Right renal cortex interstitium (tissue), 3 donors: ENCODE data around the gene PMS1. TPM values are rescaled to one million over a fixed set of nuclear protein-coding genes. Genes with fewer than 3 reads are reported as not detected.
"Not testable (repeated sequence)": the region's sequence is repeated elsewhere in the genome, so short reads cannot be mapped to it uniquely, and the experiment has no call there.

Experiments used
- DNase-seq, 3 donors: peaks; one replicate each; pipeline ENCODE4 v3.0.0-alpha.2; 2013; ENCODE audit warnings: low read depth in 3 of 3, low spot score in 2 of 3
- polyA plus RNA-seq, 3 donors: library from polyadenylated mRNA; unstranded; fragments of 120-200 nt; gene quantifications; one replicate each; pipeline ENCODE4 v1.2.1, GENCODE V29; 2013; ENCODE audit not compliant: insufficient read length in 3 of 3

The PMS1 gene
- polyA plus RNA-seq, 3 donors, result 30.7 to 40.9 (median 34.8) TPM

DNA sequence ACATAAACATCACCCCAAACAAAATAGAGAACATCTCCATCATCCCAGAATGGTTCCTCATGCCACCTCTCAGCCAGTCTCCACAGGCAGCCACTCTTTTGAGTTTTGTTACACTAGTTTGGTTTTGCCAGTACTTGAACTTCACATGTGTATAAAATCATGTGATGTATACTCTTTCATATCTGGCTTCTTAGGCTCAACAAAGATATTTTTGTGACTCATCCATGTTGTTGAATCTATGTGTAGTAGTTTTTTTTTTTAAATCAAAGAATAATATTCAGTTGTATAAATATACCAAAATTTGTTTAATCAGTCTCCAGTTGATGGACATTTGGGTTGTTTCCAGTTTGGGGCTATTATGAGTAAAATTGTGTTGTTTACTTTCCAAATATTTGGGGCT, 75.9 kb downstream of the PMS1 start:
- DNase-seq, result no peak

DNA sequence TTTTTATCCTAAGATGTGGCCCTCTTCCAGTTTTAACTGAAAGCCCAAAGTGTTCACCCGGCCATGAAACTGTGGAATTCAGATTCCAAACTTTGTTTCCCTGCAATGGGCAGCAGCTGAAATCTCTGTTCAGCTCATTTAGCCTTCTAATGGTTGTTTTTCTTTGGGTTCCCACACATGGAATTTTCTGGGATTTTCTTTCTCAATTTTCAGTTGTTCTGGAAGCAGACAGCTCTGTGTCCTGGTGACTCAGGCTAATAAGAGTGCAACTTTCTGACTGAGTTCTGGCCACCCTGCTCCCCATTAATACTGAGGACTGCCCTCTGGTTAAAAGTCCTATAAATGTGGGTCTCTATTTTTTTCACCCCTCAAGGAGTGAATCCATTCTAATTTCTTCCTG, 78.5 kb downstream of the PMS1 start:
- no peak for DNase-seq

DNA sequence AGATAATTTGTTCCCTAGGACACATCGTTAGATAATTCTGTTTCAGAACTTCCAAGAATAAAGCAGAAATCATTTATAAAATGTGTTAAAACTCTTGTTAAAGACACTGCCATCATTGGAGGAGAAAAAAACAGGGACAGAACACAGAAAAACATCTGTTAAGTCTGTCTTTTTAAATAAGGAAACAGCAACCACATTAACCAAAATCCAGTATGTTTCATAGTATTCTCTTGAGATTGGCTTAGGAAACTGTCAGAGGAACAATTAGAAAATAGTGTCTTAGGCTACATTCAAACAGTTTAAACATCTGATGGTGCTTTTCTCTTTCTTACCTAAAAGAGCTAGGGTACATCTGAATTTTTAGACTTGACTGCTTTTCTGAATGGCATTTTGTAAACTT, 81.6 kb downstream of the PMS1 start:
- no peak for DNase-seq

GRCh38 chr2:189866296-189866695, 82.0 kb downstream of the PMS1 start:
- no peak for DNase-seq

GRCh38 chr2:189868896-189869295, 84.6 kb downstream of the PMS1 start:
- no peak for DNase-seq

DNA sequence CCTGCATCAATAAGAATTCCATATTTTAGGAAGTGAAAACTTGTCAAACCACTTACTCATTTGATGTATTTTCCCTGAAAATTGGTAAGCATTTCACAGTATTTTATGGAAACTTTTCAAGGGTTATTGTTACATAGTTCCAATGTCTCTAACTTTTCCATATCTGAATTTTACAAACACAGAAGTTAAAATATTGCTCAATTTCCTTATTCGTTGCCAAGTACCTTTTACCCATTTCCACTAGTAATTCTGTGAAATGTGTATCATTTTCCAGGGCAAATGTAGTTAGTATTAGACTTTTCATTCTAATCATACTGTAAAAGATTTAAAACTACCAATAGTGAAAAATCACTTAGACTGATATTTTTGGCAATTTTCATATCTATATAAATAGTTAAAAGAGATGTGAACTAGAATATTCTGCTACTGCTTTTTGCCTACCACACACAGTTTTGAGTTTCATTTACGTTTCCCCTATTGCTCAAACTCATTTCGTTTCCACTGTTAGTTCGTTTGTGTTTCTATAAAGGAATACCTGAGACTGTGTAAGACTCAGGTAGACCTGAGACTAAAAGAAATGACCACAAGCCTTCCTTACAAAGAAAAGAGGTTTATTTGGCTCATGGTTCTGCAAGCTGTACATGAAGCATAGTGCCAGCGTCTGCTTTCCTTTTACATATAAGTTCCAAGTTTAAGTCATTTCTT, 86.3 kb downstream of the PMS1 start:
- no peak for DNase-seq

- no peak for DNase-seq
Measured at GRCh38 chr2:189873696-189874095, 89.4 kb downstream of the PMS1 start.

DNA sequence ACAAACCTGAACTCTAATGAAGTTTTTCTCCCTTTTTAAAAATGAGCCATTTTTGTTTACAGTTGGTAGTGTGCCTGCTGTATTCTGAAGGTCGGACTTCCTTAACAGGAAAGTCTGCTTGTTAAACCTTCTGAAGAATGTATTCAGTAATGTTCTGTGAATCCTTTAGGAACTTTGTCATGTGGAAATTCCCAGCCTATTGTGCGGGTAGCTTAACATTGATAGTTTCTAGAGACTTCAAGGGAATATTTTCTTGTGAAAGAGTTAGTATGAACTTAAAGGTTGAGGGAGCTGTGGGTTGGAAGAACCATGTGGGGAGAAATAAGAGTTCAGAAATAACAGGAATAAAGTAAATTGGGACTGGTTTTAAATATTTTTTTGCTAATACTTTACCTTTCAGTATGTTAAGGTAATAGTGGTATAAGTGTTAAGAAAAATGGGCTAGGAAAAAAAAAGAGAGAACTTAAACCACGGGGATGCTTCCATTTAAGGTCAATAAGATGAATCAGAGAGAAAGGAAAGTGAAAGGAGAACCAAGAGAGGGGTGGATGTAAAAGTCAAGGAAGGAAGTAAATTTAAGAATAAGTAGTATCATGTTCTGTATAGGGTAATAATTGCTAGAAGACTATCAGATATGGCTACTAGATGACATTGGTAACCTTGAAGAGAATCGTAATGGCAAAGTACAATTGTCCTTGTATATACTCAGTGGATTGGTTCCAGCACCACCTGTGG, 90.5 kb downstream of the PMS1 start:
- no peak for DNase-seq

- DNase-seq, result no peak
Measured at GRCh38 chr2:189876271-189876670, 92.0 kb downstream of the PMS1 start.

DNA sequence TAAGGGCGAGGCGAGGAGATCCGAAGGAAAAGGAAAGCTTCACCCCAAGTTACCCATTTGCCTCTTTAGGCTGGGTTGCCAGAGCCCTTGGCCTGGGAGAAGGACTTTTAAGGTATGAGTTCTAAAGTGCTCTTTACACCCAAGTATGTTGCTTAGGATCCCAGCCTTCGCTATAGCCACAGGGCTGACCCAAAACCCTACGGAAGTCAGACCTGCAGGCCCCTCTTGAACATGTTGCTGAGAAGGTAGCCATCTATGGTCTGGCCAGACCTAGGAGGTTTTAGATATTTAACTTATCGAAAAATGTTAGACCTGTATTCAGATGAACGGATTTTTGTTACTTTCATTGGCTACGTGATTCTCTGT, 95.4 kb downstream of the PMS1 start:
- DNase-seq, result no peak

DNA sequence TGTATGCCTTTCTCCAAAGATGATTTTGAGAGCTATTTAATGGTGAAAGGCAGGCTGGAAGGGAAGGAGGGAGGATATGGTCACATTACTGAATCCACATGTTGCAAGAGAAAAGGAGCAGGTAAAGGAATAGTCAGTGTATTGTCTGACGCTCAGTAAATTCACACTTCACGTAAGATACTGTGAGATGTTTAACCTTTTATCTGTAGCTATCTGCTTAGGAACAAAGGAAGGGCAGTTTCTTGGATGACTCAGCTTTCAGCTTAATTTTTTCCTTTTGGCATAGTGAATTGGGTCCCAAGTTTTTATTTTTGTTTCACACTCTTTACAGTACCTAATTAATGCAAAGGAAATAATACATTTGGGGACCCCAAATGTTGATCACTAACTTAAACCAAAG, 96.2 kb downstream of the PMS1 start:
- no peak for DNase-seq

GRCh38 chr2:189880832-189881492, 96.7 kb downstream of the PMS1 start:
- peak; percentile 27 to 45 (median 43) for DNase-seq

DNA sequence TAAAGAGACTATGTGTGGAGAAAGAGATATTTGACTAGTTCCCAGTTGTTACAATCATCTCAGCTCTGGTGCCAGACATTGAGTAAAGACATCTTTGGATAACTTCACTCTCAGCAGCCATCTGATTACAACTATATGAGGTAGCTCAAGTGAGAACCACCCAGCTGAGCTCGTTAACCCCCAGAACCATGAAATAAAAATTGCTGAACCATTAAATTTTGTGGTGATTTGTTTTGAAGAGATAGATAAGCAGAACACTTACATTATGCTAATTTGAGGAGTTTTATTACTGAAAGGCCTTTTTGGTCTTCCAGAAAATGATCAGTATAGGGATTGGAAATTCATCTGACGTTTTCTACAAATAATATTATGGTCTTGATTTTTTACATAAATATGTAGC, 101.1 kb downstream of the PMS1 start:
- DNase-seq, result no peak

DNA sequence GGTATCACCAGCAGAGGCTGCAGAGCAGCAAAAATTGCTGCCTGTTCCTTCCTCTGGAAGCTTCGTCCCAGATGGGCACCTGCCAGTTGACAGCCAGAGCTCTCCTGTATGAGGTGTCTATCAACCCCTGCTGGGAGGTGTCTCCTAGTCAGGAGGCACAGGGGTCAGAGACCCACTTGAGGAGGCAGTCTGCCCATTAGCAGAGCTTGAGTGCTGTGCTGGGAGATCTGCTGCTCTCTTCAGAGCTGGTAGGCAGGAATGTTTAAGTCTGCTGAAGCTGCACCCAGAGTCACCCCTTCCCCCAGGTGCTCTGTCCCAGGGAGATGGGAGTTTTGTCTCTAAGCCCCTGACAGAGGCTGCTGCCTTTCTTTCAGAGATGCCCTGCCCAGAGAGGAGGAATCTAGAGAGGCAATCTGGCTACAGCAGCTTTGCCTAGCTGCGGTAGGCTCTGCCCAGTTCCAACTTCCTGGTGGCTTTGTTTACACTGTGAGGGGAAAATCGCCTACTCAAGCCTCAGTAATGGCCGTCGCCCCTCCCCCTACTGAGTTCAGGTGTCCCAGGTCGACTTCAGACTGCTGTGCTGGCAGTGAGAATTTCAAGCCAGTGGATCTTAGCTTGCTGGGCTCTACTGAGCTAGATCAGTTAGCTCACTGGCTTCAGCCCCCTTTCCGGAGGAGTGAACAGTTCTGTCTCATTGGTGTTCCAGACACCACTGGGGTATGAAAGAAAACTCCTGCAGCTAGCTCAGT, 108.5 kb downstream of the PMS1 start:
- DNase-seq, result not testable (repeated sequence)

- DNase-seq, result no peak
Measured at GRCh38 chr2:189896809-189897208, 112.6 kb downstream of the PMS1 start.

- no peak for DNase-seq
Measured at GRCh38 chr2:189899101-189899500, 114.9 kb downstream of the PMS1 start.

GRCh38 chr2:189900726-189901125, 116.5 kb downstream of the PMS1 start:
- DNase-seq, result no peak

DNA sequence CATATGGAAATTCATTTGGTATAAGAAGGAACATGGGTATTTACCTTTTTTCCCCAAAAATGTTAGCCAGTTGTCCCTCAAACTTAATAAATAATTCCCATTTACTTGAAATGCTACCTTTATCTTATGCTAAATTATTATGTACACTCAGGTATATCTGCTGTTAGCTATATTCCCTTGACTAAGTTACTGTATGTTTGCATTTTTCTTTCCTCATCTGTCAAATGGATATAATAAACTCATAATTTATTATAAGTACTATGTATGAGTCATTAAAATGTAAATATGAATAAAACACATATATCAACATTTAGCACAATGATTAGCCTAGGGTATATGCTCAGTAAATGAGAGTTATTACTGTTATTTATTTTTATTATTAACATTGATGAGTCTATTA, 117.4 kb downstream of the PMS1 start:
- no peak for DNase-seq

DNA sequence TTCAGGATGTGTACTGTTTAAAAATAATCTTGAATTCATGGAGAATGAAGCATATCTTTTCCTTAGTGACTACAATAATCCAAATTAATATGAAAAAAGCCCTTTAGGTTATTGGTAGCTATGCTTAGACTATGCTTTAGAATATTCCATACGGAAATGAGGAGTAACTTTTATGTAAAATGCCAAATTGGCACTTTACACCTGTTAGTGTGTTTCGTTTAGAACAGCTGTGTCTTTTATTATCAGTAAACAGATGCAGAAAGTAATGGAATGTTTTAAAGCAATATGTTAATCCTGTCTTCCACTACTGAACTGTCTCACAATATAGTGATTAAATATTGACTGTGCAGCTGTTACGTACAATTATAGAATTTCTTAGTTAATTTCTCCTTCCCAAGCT, 129.6 kb downstream of the PMS1 start:
- DNase-seq, result no peak

DNA sequence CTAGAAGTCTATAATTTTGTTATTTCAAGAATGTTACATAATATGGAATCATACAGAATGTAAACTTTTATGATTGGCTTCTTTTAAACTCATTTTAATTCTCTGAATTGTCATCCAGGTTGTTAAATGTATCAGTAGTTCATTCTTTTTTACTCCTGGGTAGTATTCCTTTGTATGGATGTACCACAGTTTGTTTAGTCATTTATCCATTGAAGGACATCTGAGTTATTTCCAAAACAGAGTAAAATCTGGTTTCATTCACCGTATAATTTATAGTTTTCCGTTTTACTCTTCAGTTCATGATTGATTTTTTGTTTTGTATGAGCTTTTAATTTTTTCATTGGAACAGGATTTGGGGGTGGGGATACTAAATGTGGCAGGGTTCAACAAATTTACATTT, 132.4 kb downstream of the PMS1 start:
- DNase-seq, result no peak
